Adrenal gland (tissue), 12 donors: ENCODE data around the gene SNX25. TPM values are rescaled to one million over a fixed set of nuclear protein-coding genes. Genes with fewer than 3 reads are reported as not detected.

Experiments
- DNase-seq, 7 donors: peaks; one replicate each; pipeline ENCODE4 v3.0.0-alpha.2; 2019 to 2020
- H3K27ac ChIP-seq, 5 donors: fragments of 200-600 bp; sonication (generic) in 4 of 5; 1 replicate in 3 of 5; 2 replicates in 2 of 5; pipeline versions ENCODE4 v1.5.1 to v1.8.0; 2016 to 2020; ENCODE audit warnings: mild to moderate bottlenecking in 1 of 5
- H3K27me3 ChIP-seq: fragments of 200-600 bp; 2 replicates; pipeline ENCODE4 v1.8.0; 2021
- H3K36me3 ChIP-seq, 2 donors: fragments of 200-600 bp; replicated peaks in 1 of 2; 1 replicate in 1 of 2; 2 replicates in 1 of 2; pipeline versions ENCODE4 v1.5.1 to v1.8.0; 2018 to 2022
- H3K4me1 ChIP-seq, 2 donors: fragments of 200-600 bp; replicated peaks in 1 of 2; 1 replicate in 1 of 2; 2 replicates in 1 of 2; pipeline versions ENCODE4 v1.5.1 to v1.8.0; 2018 to 2021
- H3K4me3 ChIP-seq, 4 donors: fragments of 200-600 bp; sonication (generic) in 3 of 4; one replicate each; pipeline ENCODE4 v1.5.1; 2016 to 2018
- H3K9me3 ChIP-seq, 3 donors: fragments of 200-600 bp; sonication (generic) in 1 of 3; replicated peaks in 1 of 3; 1 replicate in 2 of 3; 2 replicates in 1 of 3; pipeline versions ENCODE4 v1.5.1 to v1.8.0; 2016 to 2021
- CTCF ChIP-seq, 6 experiments: fragments of 450-650 bp in 4 of 6; fragments of 200-600 bp in 2 of 6; sonication (generic) in 1 of 6; IDR thresholded peaks; 1 replicate in 5 of 6; 2 replicates in 1 of 6; pipeline versions ENCODE4 v1.5.1 to v1.8.0; 2016 to 2021; ENCODE audit warnings: antibody characterized with exemption in 6 of 6, mild to moderate bottlenecking in 2 of 6, moderate library complexity in 1 of 6
- POLR2A ChIP-seq, 2 donors: fragments of 450-650 bp; IDR thresholded peaks; one replicate each; pipeline ENCODE4 v1.6.1; 2017; ENCODE audit warnings: antibody characterized with exemption in 2 of 2, mild to moderate bottlenecking in 2 of 2, moderate library complexity in 1 of 2
- WGBS, 4 donors: extraction: QIAGEN DNeasy Blood & Tissue Kit in 2 of 4; methylation state at CpG; one replicate each; pipeline versions ENCODE4 v1.1.5 to v1.1.7; 2013 to 2017; 5-methylcytosine and 5-hydroxymethylcytosine counted together
- intact Hi-C, 2 donors: fragments of 100-400 bp; cut with DNase I; formaldehyde crosslinking; loops; one replicate each; pipeline versions ENCODE4 v1.14.1 to v1.15.0; 2022 to 2023
- polyA plus RNA-seq, 3 donors: library from polyadenylated mRNA; stranded (reverse); fragments of 200-250 nt in 2 of 3; fragments of 350-450 nt in 1 of 3; fragmentation: Illumina TruSeq in 1 of 3; extraction: RNeasy Lipid Tissue Mini Kit (QIAGEN cat#74804) in 1 of 3; gene quantifications; one replicate each; pipeline ENCODE4 v1.2.3, GENCODE V29; 2013 to 2014
- total RNA-seq, 9 donors: library from RNA; depleted of rRNA in 4 of 9; stranded (reverse); fragments of >200 nt in 4 of 9; fragments of 120-200 nt in 1 of 9; fragmentation: NEBNext Ultra II Directional in 1 of 9; extraction: Animal tissue kit (Norgen Biotek cat#: 25700) in 1 of 9; gene quantifications; one replicate each; pipeline versions ENCODE4 v1.1.0 to v1.2.4, GENCODE V29; 2013 to 2023
- donor health status: healthy with polysubstance abuse.
- donor health status: Bipolar disorder and iron deficiency.
- donor health status: DM: yes; HTN: yes; CAD: no.
- donor health status: DM: no; HTN: no; CAD: no.
- donor health status: DM: no; HTN: no; CAD: no.
- donor health status: DM: yes; HTN: yes; CAD: no.

SNX25 gene
- total and polyA plus RNA-seq, 12 donors, result 4.7 to 29.3 (median 13.3) TPM

DNA sequence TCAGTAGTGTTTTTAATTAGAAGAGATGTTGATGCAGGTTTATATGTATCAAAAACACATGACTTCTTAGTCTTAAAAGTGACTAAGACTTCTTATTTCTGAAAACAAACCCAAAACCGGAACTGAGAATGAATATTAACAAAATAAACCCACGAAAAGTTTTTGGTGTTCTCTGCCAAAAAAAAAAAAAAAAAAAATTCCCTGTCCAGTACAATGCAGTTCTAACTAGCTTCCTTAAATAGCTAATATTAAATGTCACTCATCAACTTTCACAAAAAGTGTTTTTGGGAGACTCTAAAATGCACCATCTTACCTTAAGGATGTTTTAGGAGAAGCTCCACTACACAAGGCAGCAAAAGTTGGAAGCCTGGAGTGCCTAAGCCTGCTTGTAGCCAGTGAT lies 189.2 kb downstream of the SNX25 start:
- WGBS, 4 donors, result 44 to 54% (median 53%) methylated on average over 2 of the region's 2 CpGs
- peaks cover 0 to 12% of the 10 kb centered on the region in 2 donors for H3K4me1 ChIP-seq
- DNase-seq, result no peak
- peak overlapping the region in 1 of 5 donors; percentile 3 for H3K27ac ChIP-seq
- intact Hi-C loops, result loop anchor here in 1 of 2 donors (10.0 kb wide), 1 partner anchor 194 kb away; the partner anchor contains the start of genes CFAP97 and SNX25
- TF ChIP-seq POLR2A (IDR thresholded peaks at IDR 0.05), result no peak
- no peak for TF ChIP-seq CTCF (IDR thresholded peaks at IDR 0.05)
- no peaks in the 10 kb centered on the region for H3K9me3 ChIP-seq
- no peak overlapping the region for H3K4me3 ChIP-seq
- H3K27me3 ChIP-seq, result no peaks in the 10 kb centered on the region
- peaks cover 0 to 46% of the 10 kb centered on the region in 2 donors for H3K36me3 ChIP-seq

GRCh38 chr4:185399466-185399865 lies 190.1 kb downstream of the SNX25 start:
- no peak overlapping the region for H3K27ac ChIP-seq

GRCh38 chr4:185404031-185404430 lies 194.6 kb downstream of the SNX25 start:
- Histone ChIP-seq H3K36me3 (peaks cover 0 to 66% of the 10 kb centered on the region in 2 donors), H3K27ac (no peak overlapping the region), H3K4me1 (peaks cover 0 to 5% of the 10 kb centered on the region in 2 donors), H3K27me3 (no peaks in the 10 kb centered on the region), H3K9me3 (no peaks in the 10 kb centered on the region), H3K4me3 (no peak overlapping the region)
- WGBS, 4 donors, result 94 to 100% (median 97%) methylated on average over 4 of the region's 4 CpGs
- no peak for DNase-seq
- intact Hi-C loops, result no loop called here
- TF ChIP-seq POLR2A (IDR thresholded peaks at IDR 0.05), result no peak
- TF ChIP-seq CTCF (IDR thresholded peaks at IDR 0.05), result no peak

More at GRCh38 chr4:185399466-185399865, 190.1 kb downstream of the SNX25 start:
- no peaks in the 10 kb centered on the region for H3K27me3 ChIP-seq
- peaks cover 0 to 12% of the 10 kb centered on the region in 2 donors for H3K4me1 ChIP-seq
- no peak overlapping the region for H3K4me3 ChIP-seq
- H3K36me3 ChIP-seq, result peaks cover 0 to 47% of the 10 kb centered on the region in 2 donors
- no peaks in the 10 kb centered on the region for H3K9me3 ChIP-seq
- TF ChIP-seq CTCF (IDR thresholded peaks at IDR 0.05) (no peak), POLR2A (IDR thresholded peaks at IDR 0.05) (no peak)
- intact Hi-C loops, result loop anchor here in 1 of 2 donors (10.0 kb wide), 1 partner anchor 195 kb away; the partner anchor contains the start of genes CFAP97 and SNX25
- no peak for DNase-seq
- 83 to 88% (median 87%) methylated on average over 8 of the region's 8 CpGs for WGBS, 4 donors

DNA sequence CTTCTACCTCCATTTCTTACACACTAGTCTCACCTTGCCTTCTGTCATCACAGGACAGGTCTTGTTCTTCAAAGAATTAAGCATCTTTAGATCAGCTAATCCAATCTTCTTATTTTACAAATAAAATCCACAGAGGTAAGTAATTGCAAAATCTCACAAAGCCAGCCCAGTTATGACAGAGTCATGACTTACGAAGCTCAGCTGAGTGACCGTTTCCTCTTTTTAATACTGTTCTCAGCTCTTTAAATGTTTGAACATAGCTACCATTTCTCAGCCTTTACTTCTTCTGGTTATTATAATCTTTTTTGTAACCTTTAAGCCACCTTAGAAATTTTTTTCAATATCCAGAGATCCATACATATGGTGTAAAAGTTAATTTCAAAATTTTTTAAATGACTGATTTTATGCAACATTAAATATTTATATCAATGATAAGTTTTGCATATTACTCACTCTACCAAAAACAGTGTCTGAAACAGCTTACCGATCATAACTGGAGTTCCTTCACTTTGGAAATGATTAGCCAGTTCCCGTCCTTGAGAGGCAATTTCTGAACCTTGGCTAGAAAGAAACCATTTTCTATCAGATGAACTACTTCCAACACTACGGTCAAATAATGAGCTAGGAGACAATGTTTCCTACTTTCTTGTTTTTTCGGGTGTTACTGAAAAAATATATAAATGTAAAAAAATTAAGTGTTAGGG lies 196.1 kb downstream of the SNX25 start:
- intact Hi-C loops, result no loop called here
- TF ChIP-seq POLR2A (IDR thresholded peaks at IDR 0.05) (no peak), CTCF (IDR thresholded peaks at IDR 0.05) (no peak)
- WGBS, 4 donors, result 67 to 84% (median 72%) methylated on average over 6 of the region's 6 CpGs
- Histone ChIP-seq H3K27ac (peak overlapping the region in 2 of 5 donors; percentile 5 to 37), H3K4me1 (peaks cover 0 to 5% of the 10 kb centered on the region in 2 donors), H3K9me3 (no peaks in the 10 kb centered on the region), H3K4me3 (no peak overlapping the region), H3K36me3 (peaks cover 0 to 53% of the 10 kb centered on the region in 2 donors), H3K27me3 (no peaks in the 10 kb centered on the region)
- DNase-seq, result no peak
